Ecto neural progenitor cell (in vitro differentiated cells): Measurements from ENCODE around the gene PKD1.
"Not testable (repeated sequence)": the region's sequence is repeated elsewhere in the genome, so short reads cannot be mapped to it uniquely, and the experiment has no call there.

Experiments used
- DNase-seq: peaks from one replicate; pipeline ENCODE4 v3.0.0-alpha.2; 2018; ENCODE audit warnings: low spot score

Gene PKD1

DNA sequence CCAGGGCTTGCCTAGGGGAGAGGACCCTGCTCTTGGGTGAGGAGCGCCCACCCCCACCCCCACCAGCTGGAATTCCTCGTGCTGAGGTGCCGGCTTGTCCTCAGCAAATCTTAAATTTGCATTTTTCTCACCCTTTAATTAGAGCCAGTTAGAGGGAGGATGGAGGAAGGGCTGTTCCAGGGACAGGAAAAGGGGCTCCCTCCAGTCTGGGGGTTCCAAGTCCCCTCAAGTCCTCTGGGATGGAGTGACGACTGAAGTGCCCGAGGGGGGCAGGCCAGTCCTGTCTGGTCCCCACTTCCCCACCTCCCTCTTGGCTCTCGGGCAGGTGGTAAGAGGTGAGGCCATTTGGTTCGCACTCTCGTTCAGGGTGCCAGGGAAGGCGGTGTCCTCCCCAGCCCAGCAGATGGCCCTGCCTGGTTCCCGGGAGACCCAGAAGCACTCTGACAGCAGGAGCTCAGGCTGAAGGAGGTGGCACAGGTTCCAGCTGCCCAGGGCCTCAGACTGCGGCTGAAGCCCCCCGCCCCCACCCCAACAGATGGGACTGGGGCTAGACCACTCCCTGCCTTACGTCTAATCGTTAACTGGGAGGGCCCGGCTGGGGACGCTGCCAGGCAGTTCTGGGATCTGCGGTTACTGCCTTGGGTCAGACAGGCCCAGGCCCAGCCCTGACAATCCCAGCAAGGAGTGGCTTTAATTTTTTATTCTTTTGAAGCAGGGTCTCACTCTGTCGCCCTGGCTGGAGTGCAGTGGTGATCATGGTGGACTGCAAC lies 14.9 kb upstream of the PKD1 start:
- no peak for DNase-seq

DNA sequence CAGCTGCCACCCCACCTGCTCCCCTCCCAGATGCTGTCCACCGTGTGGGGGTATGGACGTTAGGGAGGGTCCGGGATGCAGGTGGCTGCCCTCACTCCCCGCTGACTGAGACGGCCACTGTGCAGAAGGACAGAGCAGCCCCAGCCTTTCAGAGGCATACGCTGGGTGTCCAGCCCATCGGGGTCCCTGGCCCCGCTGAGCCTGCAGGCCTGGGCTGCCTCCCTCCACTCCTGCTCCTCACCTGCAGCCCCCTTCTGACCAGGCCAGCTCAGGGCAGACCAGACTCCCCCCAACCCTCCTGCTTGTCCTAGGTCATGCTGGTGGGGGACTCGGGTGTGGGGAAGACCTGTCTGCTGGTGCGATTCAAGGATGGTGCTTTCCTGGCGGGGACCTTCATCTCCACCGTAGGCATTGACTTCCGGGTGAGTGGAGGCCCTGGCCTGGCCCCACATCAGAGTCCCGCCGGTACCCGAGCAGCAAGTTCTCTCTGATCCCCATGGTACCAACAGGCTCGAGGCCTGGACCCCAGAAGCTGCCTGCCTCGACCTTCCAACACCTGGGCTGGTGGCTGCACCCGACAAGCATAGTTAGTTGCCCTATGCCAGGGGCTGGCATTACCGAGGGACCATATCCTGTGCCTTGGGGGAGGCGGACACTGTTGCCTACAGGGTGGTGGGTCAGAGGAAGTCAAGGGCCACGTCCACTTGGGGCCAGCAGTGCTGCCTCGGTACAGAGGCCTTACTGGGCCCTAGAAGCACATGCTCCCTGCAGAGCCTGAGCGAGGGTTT lies 14.1 kb upstream of the PKD1 start:
- DNase-seq = no peak

- no peak for DNase-seq
These were observed 13.3 kb upstream of the PKD1 start for GRCh38 chr16:2148714-2149629.

- DNase-seq = peak; percentile 83
These were observed 12.4 kb upstream of the PKD1 start, which contains the start of gene RAB26 for GRCh38 chr16:2147981-2148671. Gene RAB26 (plus strand): TSS chr16:2148625. CDS start chr16:2148784, 159 bp downstream.

- DNase-seq = no peak
These were observed 11.7 kb upstream of the PKD1 start for GRCh38 chr16:2147378-2147777.

- no peak for DNase-seq
These were observed 10.1 kb upstream of the PKD1 start for GRCh38 chr16:2145843-2146242.

DNA sequence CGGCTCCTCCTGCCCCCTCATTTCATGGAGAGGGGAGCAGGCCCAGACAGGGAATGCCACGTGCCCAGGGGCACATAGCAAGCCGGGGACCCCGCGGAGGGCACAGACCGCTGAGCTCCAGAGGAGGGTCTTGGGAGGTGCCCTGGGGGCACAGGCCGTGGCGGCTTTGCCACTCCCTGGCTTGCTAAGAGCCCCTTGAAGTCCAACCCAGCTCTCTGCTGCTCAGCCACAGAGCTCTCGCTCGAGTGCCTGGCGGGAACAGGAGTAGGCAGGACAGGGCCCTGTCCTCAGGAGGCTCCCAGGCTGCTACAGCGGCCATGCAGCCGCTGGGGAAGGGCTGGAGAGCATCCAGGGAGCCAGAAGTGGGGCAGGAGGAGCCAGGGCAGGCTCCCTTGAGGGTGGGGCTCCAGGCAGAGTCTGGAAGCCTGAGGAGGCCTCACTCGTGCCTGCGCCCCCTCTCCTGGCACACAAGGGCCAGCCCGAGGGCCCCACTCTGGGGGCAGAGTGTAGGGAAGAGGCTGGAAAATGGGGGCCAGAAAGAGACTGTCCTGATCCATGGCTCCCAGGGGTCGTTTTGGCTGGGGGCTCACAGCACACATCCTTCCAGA lies 8.3 kb upstream of the PKD1 start:
- no peak for DNase-seq

DNA sequence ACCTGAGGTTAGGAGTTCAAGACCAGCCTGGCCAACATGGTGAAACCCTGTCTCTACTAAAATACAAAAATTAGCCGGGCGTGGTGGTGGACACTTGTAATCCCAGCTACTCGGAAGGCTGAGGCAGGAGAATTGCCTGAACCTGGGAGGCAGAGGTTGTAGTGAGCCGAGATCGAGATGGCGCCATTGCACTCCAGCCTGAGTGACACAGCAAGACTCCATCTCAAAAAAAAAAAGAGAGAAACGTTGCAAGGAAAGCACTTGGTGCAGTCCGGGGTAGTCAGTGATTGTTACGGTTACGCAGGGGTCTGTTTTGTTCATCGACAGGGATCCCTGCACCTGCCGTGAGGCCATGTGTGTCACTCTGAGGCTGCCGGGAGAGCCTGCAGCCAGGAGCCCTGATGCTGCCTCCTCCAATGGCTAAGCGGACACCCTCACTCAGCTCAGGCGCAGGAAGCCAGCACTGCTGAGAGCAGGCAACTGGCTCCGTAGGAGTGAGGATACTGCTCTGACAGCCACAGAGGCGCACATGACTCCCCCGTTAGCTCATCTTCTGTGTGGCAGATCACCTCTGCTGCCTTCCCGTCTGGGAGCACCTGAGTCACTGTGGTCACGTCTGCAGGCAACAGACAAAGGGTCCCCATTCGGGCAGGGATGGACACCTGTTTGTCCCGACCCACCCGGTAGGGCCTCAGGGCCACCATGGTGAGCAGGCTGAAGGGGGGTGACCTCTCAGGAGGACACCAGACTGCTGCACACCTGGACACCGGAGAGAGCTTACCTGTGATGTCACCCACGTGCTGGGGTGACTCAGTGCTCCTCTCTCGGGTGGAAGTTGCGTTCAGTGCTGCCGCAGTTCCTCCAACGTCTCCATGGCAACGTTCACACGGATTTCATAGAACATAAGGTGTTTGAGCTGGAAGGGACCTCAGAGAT lies 7.5 kb upstream of the PKD1 start:
- DNase-seq = no peak

DNA sequence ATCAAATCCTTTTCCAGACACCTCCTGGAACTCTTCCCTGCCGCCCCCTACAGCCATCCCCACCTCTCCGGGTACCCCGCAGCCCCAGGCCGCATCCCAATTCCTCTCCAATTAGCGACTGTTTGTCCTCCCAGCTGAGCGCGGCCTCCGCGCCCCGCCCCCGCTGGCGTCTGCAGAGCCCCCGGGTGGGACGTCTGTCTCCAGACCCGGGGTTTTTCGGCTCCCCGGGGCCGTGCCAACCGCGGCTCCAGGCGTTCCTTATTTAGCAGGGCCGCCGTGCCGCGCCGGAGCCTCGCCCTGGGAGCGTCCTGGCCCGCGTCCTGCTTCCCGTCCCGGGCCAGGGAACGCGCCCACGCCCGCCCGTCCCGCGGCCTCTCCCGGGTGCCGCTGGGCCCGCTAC lies 627 bp downstream of the PKD1 start:
- not testable (repeated sequence) for DNase-seq

DNA sequence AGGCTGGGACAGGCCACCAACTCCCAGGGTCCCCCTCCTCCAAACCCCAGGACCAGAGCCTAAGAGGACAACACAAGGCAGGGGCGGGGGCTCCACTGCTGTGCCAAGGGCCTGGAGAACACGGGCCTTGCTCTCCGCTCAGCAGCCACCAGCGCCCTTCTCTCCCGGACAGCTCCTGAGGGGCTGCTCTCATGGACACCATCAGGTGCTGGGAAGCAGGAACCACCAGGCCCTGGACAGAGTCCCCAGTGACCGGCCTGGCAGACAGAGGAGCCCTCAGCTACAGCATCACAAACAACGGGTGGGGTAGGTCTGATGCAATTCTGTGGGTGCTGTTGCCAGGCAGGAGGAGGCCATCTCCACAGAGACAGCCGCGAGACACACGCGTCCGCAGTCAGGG lies 1.9 kb downstream of the PKD1 start:
- DNase-seq = not testable (repeated sequence)

DNA sequence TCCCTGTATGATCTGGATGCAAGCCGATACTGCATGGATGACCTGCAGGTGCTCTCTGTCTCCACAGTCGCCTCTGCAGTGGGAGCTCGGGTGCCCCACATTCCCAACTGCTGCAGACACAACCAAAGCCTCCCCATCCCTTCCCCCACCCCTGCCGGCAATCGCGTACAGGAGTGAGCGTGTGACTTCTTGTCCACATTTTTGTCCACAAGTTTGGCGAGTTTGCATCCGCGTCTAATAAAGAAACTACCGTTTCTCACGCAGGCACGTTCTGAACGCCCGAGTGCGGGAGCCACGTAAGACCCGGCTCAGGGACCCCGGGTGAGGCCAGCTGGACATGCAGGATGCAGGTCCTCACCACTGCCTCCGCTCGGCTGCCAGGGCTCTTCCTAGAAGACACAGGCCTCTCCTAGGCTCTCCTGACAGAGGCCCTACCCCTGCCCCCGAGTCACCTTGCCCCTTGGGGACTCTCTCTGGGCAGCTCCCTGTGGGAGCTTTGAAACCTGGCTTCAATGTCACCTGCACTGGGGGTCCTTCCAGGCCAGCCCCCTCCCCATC lies 5.7 kb downstream of the PKD1 start:
- not testable (repeated sequence) for DNase-seq

DNA sequence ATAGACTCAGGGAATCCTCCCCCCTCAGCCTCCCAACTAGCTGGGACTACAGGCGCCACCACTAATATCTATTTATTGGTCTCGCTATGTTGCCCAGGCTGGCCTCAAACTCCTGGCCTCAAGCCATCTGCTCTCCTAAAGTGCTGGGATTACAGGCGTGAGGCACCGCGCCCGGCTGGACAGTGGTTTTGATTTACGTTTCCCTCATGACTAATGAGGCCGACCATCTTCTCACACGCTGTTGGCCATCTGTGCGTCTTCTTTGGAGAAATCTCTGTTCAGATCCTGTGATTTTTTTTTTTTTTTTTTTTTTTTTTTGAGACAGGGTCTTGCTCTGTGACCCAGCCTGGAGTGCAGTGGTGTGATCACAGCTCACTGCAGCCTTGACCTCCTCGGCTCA lies 6.4 kb downstream of the PKD1 start:
- not testable (repeated sequence) for DNase-seq

GRCh38 chr16:2127630-2128280 lies 7.9 kb downstream of the PKD1 start:
- DNase-seq = not testable (repeated sequence)

- DNase-seq = not testable (repeated sequence)
These were observed 8.7 kb downstream of the PKD1 start for GRCh38 chr16:2126928-2127556.

DNA sequence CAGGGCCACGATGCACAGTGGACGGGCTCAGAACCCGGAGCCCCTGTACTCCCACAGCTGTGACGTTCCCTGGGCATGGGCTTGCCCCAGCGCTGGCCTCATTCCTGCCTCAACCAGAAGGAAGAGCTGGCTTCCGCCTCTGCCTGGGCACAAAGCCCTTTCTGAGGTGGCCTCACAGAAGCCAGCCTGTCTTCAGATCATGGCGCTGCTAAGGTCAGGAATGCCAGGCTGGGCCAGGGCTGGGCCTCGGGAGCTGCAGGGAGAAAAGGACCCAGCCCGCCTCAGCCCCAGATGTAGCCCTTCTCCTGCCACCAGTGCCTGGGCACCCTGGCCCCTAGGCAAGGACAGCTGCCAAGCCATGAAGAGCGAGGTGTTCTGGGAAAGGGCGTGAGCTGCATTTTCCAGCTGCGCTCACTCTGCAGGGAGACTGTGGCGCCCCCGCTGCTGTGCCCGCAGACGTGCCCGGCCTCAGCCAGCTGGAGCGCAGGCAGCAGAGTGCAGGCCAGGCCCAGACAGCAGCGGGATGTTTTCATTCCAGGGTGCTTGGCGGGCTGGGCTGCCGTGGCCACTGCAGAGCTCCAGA lies 9.4 kb downstream of the PKD1 start:
- not testable (repeated sequence) for DNase-seq

- DNase-seq = not testable (repeated sequence)
These were observed 10.1 kb downstream of the PKD1 start for GRCh38 chr16:2125609-2126008.

- not testable (repeated sequence) for DNase-seq
These were observed 10.8 kb downstream of the PKD1 start for GRCh38 chr16:2124694-2125444.

DNA sequence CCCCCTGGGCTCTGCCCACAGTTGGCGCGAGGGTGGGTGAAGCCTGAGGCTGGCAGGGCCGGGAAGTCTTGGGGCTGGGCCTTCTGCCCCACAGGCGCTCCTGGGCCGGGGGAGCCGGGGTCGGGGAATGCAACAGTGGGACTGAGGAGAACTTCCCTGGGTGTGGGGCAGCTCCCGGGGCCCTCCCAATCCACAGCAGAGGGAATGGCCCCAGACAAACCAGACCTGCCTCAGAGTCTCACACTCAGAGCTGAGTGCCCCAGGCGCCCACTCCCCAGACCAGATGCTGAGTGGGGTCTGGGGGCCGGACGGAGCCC lies 11.4 kb downstream of the PKD1 start:
- not testable (repeated sequence) for DNase-seq
